ENCODE results near the gene TAS2R1. TPM values are rescaled to one million over a fixed set of nuclear protein-coding genes. Genes with fewer than 3 reads are reported as not detected.

The TAS2R1 gene
- total RNA-seq, 1 donor from 2014 or later = not detected

DNA sequence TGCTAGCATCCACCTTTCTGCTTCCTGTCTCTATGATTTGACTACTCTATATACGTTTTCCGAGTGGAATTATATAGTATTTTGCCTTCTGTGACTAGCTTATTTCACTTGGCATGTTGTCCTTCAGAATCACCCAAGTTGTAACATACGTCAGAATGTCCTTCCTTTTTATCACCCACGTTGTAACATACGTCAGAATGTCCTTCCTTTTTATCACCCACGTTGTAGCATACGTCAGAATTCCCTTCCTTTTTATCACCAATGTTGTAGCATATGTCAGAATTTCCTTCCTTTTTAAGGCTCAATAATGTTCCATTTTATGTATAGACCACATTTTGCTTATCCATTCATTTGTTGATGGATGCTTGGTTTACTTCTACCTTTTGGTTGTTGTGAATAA, 22.9 kb upstream of the TAS2R1 start:
- no peak for DNase-seq (ENCODE audit: extremely low spot score, unreplicated experiment)
- no peak for TF ChIP-seq CTCF (conservative IDR thresholded peaks at IDR 0.05)
- H3K4me1 Mint-ChIP-seq (ENCODE audit: unreplicated experiment) = no peaks in the 10 kb centered on the region
- no peak overlapping the region for H3K27ac Mint-ChIP-seq
- H3K36me3 Mint-ChIP-seq = no peaks in the 10 kb centered on the region
- H3K27me3 Mint-ChIP-seq = no peaks in the 10 kb centered on the region
- H3K4me3 Mint-ChIP-seq = no peak overlapping the region
- no peaks in the 10 kb centered on the region for H3K9me3 Mint-ChIP-seq

DNA sequence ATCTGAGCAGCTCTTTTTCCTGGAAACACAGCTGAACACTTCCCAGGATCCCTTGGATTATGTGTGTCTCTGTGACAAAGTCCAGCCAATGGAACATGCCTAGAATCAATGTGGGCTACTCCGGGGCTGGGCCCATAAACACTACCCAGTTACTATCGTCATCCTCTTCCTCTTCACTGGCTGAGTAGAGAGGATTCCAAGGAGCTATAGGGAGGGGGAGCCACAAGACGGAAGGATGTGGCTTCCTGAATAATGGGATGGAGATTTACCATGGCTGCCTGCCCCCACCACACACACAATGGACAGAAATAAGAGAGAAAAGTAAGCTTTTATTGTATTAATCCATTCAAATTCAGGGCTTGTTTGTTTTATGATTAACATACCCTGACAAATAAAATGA, 22.1 kb upstream of the TAS2R1 start:
- no peaks in the 10 kb centered on the region for H3K9me3 Mint-ChIP-seq
- no peak for DNase-seq (ENCODE audit: extremely low spot score, unreplicated experiment)
- no peaks in the 10 kb centered on the region for H3K36me3 Mint-ChIP-seq
- no peak overlapping the region for H3K4me3 Mint-ChIP-seq
- H3K27me3 Mint-ChIP-seq = no peaks in the 10 kb centered on the region
- no peaks in the 10 kb centered on the region for H3K4me1 Mint-ChIP-seq (ENCODE audit: unreplicated experiment)
- H3K27ac Mint-ChIP-seq = no peak overlapping the region
- TF ChIP-seq CTCF (conservative IDR thresholded peaks at IDR 0.05) = no peak

- no peak for TF ChIP-seq CTCF (conservative IDR thresholded peaks at IDR 0.05)
- Mint-ChIP-seq H3K4me1 (ENCODE audit: unreplicated experiment) (no peaks in the 10 kb centered on the region), H3K9me3 (no peaks in the 10 kb centered on the region), H3K4me3 (no peak overlapping the region), H3K27ac (no peak overlapping the region), H3K36me3 (no peaks in the 10 kb centered on the region), H3K27me3 (no peaks in the 10 kb centered on the region)
- no peak for DNase-seq (ENCODE audit: extremely low spot score, unreplicated experiment)
These were observed 16.7 kb upstream of the TAS2R1 start for GRCh38 chr5:9646843-9647242.

DNA sequence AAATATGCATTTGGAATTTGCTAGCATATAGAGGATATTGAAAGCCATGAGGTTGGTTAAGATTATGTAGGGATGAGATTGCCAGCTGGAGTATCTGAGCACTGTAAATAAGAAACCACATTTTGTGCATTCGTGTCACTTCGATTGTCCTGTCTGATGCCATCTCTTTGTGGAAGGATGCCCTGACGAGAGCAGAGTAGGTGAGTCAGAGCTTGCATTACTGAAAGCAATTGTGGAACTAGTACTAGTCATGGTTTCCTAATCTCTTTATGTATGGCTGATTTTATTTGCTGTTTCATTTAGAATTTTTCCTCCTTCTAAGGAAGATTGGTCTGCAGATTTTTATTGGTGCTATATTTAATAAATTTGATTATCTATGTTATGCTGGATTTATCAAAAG, 14.5 kb upstream of the TAS2R1 start:
- Mint-ChIP-seq H3K27ac (no peak overlapping the region), H3K4me3 (no peak overlapping the region), H3K4me1 (ENCODE audit: unreplicated experiment) (no peaks in the 10 kb centered on the region), H3K27me3 (no peaks in the 10 kb centered on the region), H3K36me3 (no peaks in the 10 kb centered on the region), H3K9me3 (peaks cover 1% of the 10 kb centered on the region)
- no peak for TF ChIP-seq CTCF (conservative IDR thresholded peaks at IDR 0.05)
- no peak for DNase-seq (ENCODE audit: extremely low spot score, unreplicated experiment)

- no peak overlapping the region for H3K4me3 Mint-ChIP-seq
- H3K4me1 Mint-ChIP-seq (ENCODE audit: unreplicated experiment) = no peaks in the 10 kb centered on the region
- DNase-seq (ENCODE audit: extremely low spot score, unreplicated experiment) = no peak
- no peak overlapping the region for H3K27ac Mint-ChIP-seq
- peaks cover 13% of the 10 kb centered on the region for H3K9me3 Mint-ChIP-seq
- no peaks in the 10 kb centered on the region for H3K27me3 Mint-ChIP-seq
- H3K36me3 Mint-ChIP-seq = no peaks in the 10 kb centered on the region
- TF ChIP-seq CTCF (conservative IDR thresholded peaks at IDR 0.05) = no peak
These were observed 12.5 kb upstream of the TAS2R1 start for GRCh38 chr5:9642621-9643020.

GRCh38 chr5:9641806-9642355, 11.7 kb upstream of the TAS2R1 start:
- TF ChIP-seq CTCF (conservative IDR thresholded peaks at IDR 0.05) = no peak
- Mint-ChIP-seq H3K36me3 (no peaks in the 10 kb centered on the region), H3K4me3 (no peak overlapping the region), H3K27me3 (no peaks in the 10 kb centered on the region), H3K9me3 (peaks cover 18% of the 10 kb centered on the region), H3K27ac (no peak overlapping the region), H3K4me1 (ENCODE audit: unreplicated experiment) (no peaks in the 10 kb centered on the region)
- DNase-seq (ENCODE audit: extremely low spot score, unreplicated experiment) = no peak

Measured in type B pancreatic cell (in vitro differentiated cells).